NCI-H1417 (cell line): Measurements from ENCODE around the gene LCP1.
"Not testable (repeated sequence)": the region's sequence is repeated elsewhere in the genome, so short reads cannot be mapped to it uniquely, and the experiment has no call there.

Source experiments
- DNase-seq, 3 experiments: peaks; one replicate each; lab custom pipeline; 2025; lab: John Stamatoyannopoulos, UW

The LCP1 gene

GRCh38 chr13:46181840-46182490 is at the start of gene LCP1:
LCP1 (minus strand) TSS chr13:46182177; CDS start chr13:46159662, 22,515 bp downstream.
- DNase-seq = no peak

GRCh38 chr13:46229251-46229650 is 47.3 kb upstream of the LCP1 start:
- DNase-seq = no peak

GRCh38 chr13:46220234-46220633 is 38.3 kb upstream of the LCP1 start:
- peak in 1 of 3 experiments; percentile 13 for DNase-seq

- DNase-seq = not testable (repeated sequence)
Observed at GRCh38 chr13:46214741-46215140, 32.8 kb upstream of the LCP1 start.

GRCh38 chr13:46213242-46213641 is 31.3 kb upstream of the LCP1 start:
- peak in 1 of 3 experiments; percentile 21 for DNase-seq

GRCh38 chr13:46211483-46212351 is 29.7 kb upstream of the LCP1 start, which contains the start of gene LRRC63:
LRRC63 (plus strand) TSS chr13:46211928; CDS start chr13:46213035, 1,107 bp downstream.
- peak; percentile 78 to 87 (median 82) for DNase-seq

GRCh38 chr13:46211116-46211482 is 29.1 kb upstream of the LCP1 start:
- peak in 2 of 3 experiments; percentile 68 to 73 for DNase-seq

GRCh38 chr13:46210362-46211083 is 28.5 kb upstream of the LCP1 start:
- no peak for DNase-seq

- no peak for DNase-seq
Observed at GRCh38 chr13:46207828-46208227, 25.9 kb upstream of the LCP1 start.

GRCh38 chr13:46206143-46206542 is 24.2 kb upstream of the LCP1 start:
- DNase-seq = no peak

GRCh38 chr13:46202966-46203365 is 21.0 kb upstream of the LCP1 start:
- no peak for DNase-seq

GRCh38 chr13:46202188-46202795 is 20.3 kb upstream of the LCP1 start:
- no peak for DNase-seq

GRCh38 chr13:46198696-46199193 is 16.8 kb upstream of the LCP1 start:
- no peak for DNase-seq

GRCh38 chr13:46197299-46198048 is 15.5 kb upstream of the LCP1 start:
- no peak for DNase-seq

GRCh38 chr13:46195016-46195415 is 13.0 kb upstream of the LCP1 start:
- no peak for DNase-seq

GRCh38 chr13:46192412-46192811 is 10.4 kb upstream of the LCP1 start:
- DNase-seq = no peak

GRCh38 chr13:46185634-46186033 is 3.7 kb upstream of the LCP1 start:
- DNase-seq = no peak

GRCh38 chr13:46184277-46184699 is 2.3 kb upstream of the LCP1 start:
- no peak for DNase-seq

- DNase-seq = no peak
Observed at GRCh38 chr13:46183018-46183946, 1.3 kb upstream of the LCP1 start.

- DNase-seq = peak in 1 of 3 experiments; percentile 37
Observed at GRCh38 chr13:46182491-46182877, 507 bp upstream of the LCP1 start.
